Heart right ventricle (tissue), 16 donors: Measurements from ENCODE around the gene IPP. TPM values are rescaled to one million over a fixed set of nuclear protein-coding genes. Genes with fewer than 3 reads are reported as not detected.

Experiments used
- ATAC-seq, 8 donors: fragments of 200-7000 bp; cut with Tn5 transposase; one replicate each; pipeline ENCODE4 v1.9.1; 2020; ENCODE audit warnings: mild to moderate bottlenecking in 8 of 8, moderate library complexity in 8 of 8, moderate number of reproducible peaks in 1 of 8
- DNase-seq, 2 donors: peaks; one replicate each; pipeline ENCODE4 v3.0.0-alpha.2; 2020
- H3K27ac ChIP-seq, 10 donors: fragments of 200-600 bp; sonication (generic) in 2 of 10; one replicate each; pipeline versions ENCODE4 v1.5.0 to v1.8.0; 2020 to 2022; ENCODE audit warnings: mild to moderate bottlenecking in 3 of 10
- H3K27me3 ChIP-seq, 7 donors: fragments of 200-600 bp; one replicate each; pipeline ENCODE4 v1.8.0; 2021 to 2022; ENCODE audit warnings: mild to moderate bottlenecking in 2 of 7
- H3K36me3 ChIP-seq, 9 donors: fragments of 200-600 bp; sonication (generic) in 1 of 9; one replicate each; pipeline versions ENCODE4 v1.5.0 to v1.8.0; 2020 to 2022; ENCODE audit warnings: mild to moderate bottlenecking in 2 of 9
- H3K4me1 ChIP-seq, 9 donors: fragments of 200-600 bp; sonication (generic) in 1 of 9; one replicate each; pipeline versions ENCODE4 v1.5.0 to v1.8.0; 2020 to 2022; ENCODE audit warnings: mild to moderate bottlenecking in 4 of 9
- H3K4me3 ChIP-seq, 10 donors: fragments of 200-600 bp; sonication (generic) in 2 of 10; one replicate each; pipeline versions ENCODE4 v1.5.0 to v1.8.0; 2020 to 2022; ENCODE audit warnings: mild to moderate bottlenecking in 7 of 10, moderate library complexity in 2 of 10
- H3K9me3 ChIP-seq, 11 donors: fragments of 200-600 bp in 10 of 11; sonication (generic) in 2 of 11; one replicate each; pipeline versions ENCODE4 v1.5.0 to v1.8.0; 2013 to 2022; ENCODE audit warnings: mild to moderate bottlenecking in 2 of 11, control low read depth in 1 of 11, moderate library complexity in 1 of 11
- CTCF ChIP-seq, 9 donors: fragments of 200-600 bp; sonication (generic) in 2 of 9; IDR thresholded peaks; one replicate each; pipeline versions ENCODE4 v1.5.0 to v1.8.0; 2021 to 2022; ENCODE audit warnings: antibody characterized with exemption in 9 of 9, mild to moderate bottlenecking in 5 of 9, moderate library complexity in 1 of 9
- WGBS, 2 donors: extraction: QIAGEN DNeasy Blood & Tissue Kit; methylation state at CpG; one replicate each; pipeline ENCODE4 v1.1.7; 2013; ENCODE audit warnings: inconsistent platforms in 1 of 2; 5-methylcytosine and 5-hydroxymethylcytosine counted together
- intact Hi-C, 10 donors: fragments of 100-400 bp; cut with DNase I; formaldehyde crosslinking; loops; one replicate each; pipeline versions ENCODE4 v1.11.1 to v1.14.2; 2022
- polyA plus RNA-seq, 2 donors: library from polyadenylated mRNA; stranded (reverse); fragments of 200-250 nt; gene quantifications; one replicate each; pipeline ENCODE4 v1.2.3, GENCODE V29; 2013
- total RNA-seq, 10 donors: library from RNA; stranded (reverse); fragmentation: NEBNext Ultra II Directional in 3 of 10; extraction: Animal tissue kit (Norgen Biotek cat#: 25700) in 3 of 10; gene quantifications; one replicate each; pipeline versions ENCODE4 v1.2.1 to v1.2.4, GENCODE V29; 2021 to 2023
- donor health status: Arrhythmogenic right ventricular cardiomyopathy.
- donor health status: ischemic (EF 13 %, LVEDD 7.1; RV severe dilation, severe dysfunction).
- donor health status: healthy with polysubstance abuse.
- donor health status: DM: no; HTN: yes; CAD: no.
- donor health status: DM: no; HTN: no; CAD: no.
- donor health status: ischemic (EF 25% LVEDD 6.9; RV normal size, moderate dysfunction).
- donor health status: ischemic (EF 25% LVEDD 5.7; RV mildly dilated, moderate dysfunction).
- donor health status: healthy.
- donor health status: DM: yes; HTN: yes; CAD: no.
- donor health status: Ischemic cardiomyopathy.
- donor health status: ischemic (EF 35%, LVEDD 5.7; RV mildly dilated, moderate dysfunction).
- donor health status: nonischemic (EF 11% LVEDD 7.7; RV severe dilation, severe dysfunction).
- donor health status: DM: yes; HTN: yes; CAD: no.
- donor health status: PGD.
- donor health status: ischemic (EF 29% LVEDD 5.4; RV normal size, mild dysfunction).
- donor health status: nonischemic (EF 23%, LVEDD 6.1; RV moderate dilation, normal function).

Gene IPP
- total and polyA plus RNA-seq, 12 donors, result 2.1 to 30.0 (median 20.6) TPM

- Histone ChIP-seq H3K27ac (peak overlapping the region; percentile 84 to 98 (median 96)), H3K36me3 (peaks cover 0 to 7% (median 0%) of the 10 kb centered on the region in 9 donors), H3K4me3 (peak overlapping the region; percentile 70 to 95 (median 84)), H3K9me3 (no peaks in the 10 kb centered on the region), H3K27me3 (no peaks in the 10 kb centered on the region), H3K4me1 (peaks cover 0 to 61% (median 54%) of the 10 kb centered on the region in 9 donors)
- 0% methylated on average over 27 of the region's 27 CpGs for WGBS, 2 donors
- peak; percentile 64 to 70 for DNase-seq
- no peak for TF ChIP-seq CTCF (IDR thresholded peaks at IDR 0.05)
- intact Hi-C loops, result loop anchor here in 6 of 10 donors (1.0 to 10.0 kb wide), 9 partner anchors 61 to 339 kb away; partner anchors contain the start of genes IPP (in 4 of the 6), NASP (in 2 of the 6), CCDC163 (in 1 of the 6) and CCDC17 (in 1 of the 6)
- peak in 6 of 8 donors; percentile 1 to 12 (median 2) for ATAC-seq
Measured at GRCh38 chr1:45686015-45686287, 64.5 kb downstream of the IPP start.

- peaks cover 0 to 66% (median 59%) of the 10 kb centered on the region in 9 donors for H3K4me1 ChIP-seq
Measured at GRCh38 chr1:45685308-45686014, 65.0 kb downstream of the IPP start.

GRCh38 chr1:45684402-45684801 is 66.1 kb downstream of the IPP start:
- Histone ChIP-seq H3K36me3 (no peaks in the 10 kb centered on the region), H3K4me1 (peaks cover 6 to 72% (median 67%) of the 10 kb centered on the region in 9 donors), H3K9me3 (no peaks in the 10 kb centered on the region), H3K27ac (peak overlapping the region in 2 of 10 donors; percentile 92 to 98), H3K4me3 (peak overlapping the region in 8 of 10 donors; percentile 70 to 94 (median 84)), H3K27me3 (no peaks in the 10 kb centered on the region)
- TF ChIP-seq CTCF (IDR thresholded peaks at IDR 0.05), result no peak
- ATAC-seq (no peak), DNase-seq (no peak)
- WGBS, 2 donors, result 39 to 40% methylated on average over 2 of the region's 2 CpGs
- intact Hi-C loops, result loop anchor here in 2 of 10 donors (10.0 kb wide), 3 partner anchors 60 to 340 kb away; partner anchors contain the start of genes CCDC17 (in 1 of the 2) and NASP (in 1 of the 2)

More at GRCh38 chr1:45685308-45686014, 65.0 kb downstream of the IPP start:
- peak overlapping the region; percentile 84 to 98 (median 96) for H3K27ac ChIP-seq
- 1% methylated on average over 13 of the region's 13 CpGs for WGBS, 2 donors
- H3K9me3 ChIP-seq, result no peaks in the 10 kb centered on the region
- intact Hi-C loops, result loop anchor here in 6 of 10 donors (1.0 to 10.0 kb wide), 9 partner anchors 61 to 339 kb away; partner anchors contain the start of genes IPP (in 4 of the 6), NASP (in 2 of the 6), CCDC163 (in 1 of the 6) and CCDC17 (in 1 of the 6)
- ATAC-seq, result no peak
- H3K36me3 ChIP-seq, result peaks cover 0 to 2% (median 0%) of the 10 kb centered on the region in 9 donors
- TF ChIP-seq CTCF (IDR thresholded peaks at IDR 0.05), result no peak
- no peak for DNase-seq
- H3K4me3 ChIP-seq, result peak overlapping the region; percentile 70 to 95 (median 84)
- no peaks in the 10 kb centered on the region for H3K27me3 ChIP-seq

GRCh38 chr1:45682942-45683341 is 67.5 kb downstream of the IPP start:
- WGBS, 2 donors, result 79 to 86% methylated on average over 6 of the region's 6 CpGs
- no peak for DNase-seq
- H3K9me3 ChIP-seq, result no peaks in the 10 kb centered on the region
- H3K4me1 ChIP-seq, result peaks cover 10 to 78% (median 72%) of the 10 kb centered on the region in 9 donors
- no peak for TF ChIP-seq CTCF (IDR thresholded peaks at IDR 0.05)
- no peak for ATAC-seq
- intact Hi-C loops, result loop anchor here in 2 of 10 donors (10.0 kb wide), 3 partner anchors 58 to 342 kb away; partner anchors contain the start of genes CCDC17 (in 1 of the 2) and NASP (in 1 of the 2)
- no peaks in the 10 kb centered on the region for H3K36me3 ChIP-seq
- H3K27ac ChIP-seq, result peak overlapping the region in 2 of 10 donors; percentile 19 to 31
- H3K4me3 ChIP-seq, result no peak overlapping the region
- no peaks in the 10 kb centered on the region for H3K27me3 ChIP-seq
